ENCODE results near the gene PRRC2B.
A peak's percentile ranks its signal among the peaks of the same experiment; 100 is the strongest.

The PRRC2B gene

DNA sequence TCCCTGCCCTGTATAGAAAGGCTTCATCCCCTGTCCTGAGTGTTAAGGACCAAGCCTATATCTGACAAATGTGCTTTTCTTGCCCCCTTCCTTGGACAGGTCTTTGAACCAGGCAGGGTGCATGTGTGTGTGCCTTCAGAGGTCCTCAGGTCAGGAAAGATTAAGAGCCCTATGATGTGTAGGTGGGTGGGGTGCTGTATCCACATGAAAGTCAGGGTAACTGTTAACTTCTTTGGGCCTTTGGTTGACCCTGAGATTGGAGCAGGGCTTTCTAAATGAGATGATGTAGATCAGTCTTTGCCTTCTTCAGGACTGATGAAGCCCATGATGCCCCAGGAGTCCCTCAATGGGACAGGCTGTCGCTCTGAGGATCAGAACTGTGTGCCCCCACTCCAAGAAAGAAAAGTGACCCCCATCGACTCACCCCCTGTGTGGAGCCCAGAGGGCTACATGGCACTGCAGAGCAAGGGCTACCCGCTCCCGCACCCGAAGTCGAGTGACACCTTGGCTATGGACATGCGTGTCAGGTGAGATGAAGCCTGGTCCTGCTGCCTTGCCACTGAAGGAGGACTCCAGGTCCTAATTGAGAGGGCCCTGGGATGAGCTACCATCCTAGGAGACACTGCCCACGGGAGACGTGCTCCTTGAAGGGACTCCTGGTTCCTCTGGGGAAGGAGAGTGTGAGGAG is 79.5 kb downstream of the PRRC2B start:
- DNase-seq (ENCODE audit: low read depth) = no peak
- no peak overlapping the region for H3K4me3 ChIP-seq (ENCODE audit: low read depth, low read length)
- TF ChIP-seq, protein P1, sequence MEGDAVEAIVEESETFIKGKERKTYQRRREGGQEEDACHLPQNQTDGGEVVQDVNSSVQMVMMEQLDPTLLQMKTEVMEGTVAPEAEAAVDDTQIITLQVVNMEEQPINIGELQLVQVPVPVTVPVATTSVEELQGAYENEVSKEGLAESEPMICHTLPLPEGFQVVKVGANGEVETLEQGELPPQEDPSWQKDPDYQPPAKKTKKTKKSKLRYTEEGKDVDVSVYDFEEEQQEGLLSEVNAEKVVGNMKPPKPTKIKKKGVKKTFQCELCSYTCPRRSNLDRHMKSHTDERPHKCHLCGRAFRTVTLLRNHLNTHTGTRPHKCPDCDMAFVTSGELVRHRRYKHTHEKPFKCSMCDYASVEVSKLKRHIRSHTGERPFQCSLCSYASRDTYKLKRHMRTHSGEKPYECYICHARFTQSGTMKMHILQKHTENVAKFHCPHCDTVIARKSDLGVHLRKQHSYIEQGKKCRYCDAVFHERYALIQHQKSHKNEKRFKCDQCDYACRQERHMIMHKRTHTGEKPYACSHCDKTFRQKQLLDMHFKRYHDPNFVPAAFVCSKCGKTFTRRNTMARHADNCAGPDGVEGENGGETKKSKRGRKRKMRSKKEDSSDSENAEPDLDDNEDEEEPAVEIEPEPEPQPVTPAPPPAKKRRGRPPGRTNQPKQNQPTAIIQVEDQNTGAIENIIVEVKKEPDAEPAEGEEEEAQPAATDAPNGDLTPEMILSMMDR (IDR thresholded peaks at IDR 0.05; ENCODE audit: low read depth, low read length, missing control alignments) = no peak
- in situ Hi-C loops (cut with HindIII; ENCODE audit: low sequenced_read_pairs) = no loop called here

DNA sequence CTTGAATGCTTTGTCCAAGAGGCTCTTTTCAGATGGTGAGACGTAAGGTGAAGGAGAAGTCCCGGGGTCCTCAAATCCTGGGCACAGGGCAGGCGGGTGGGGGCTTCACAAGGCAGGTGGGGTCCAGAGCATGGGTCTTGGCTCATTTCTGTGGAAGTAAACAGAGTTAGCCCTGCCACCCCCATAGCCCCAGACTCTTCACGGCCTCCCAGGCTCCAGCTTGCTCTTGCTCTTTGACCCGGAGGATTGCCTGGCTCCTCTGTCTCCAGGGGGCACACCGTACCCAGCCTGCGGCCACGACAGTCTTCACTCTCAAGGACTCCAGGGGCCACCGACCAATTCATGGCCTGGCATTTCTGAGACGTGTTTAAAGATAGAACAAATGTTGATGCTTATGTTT is 80.0 kb downstream of the PRRC2B start:
- TF ChIP-seq, protein P1 (IDR thresholded peaks at IDR 0.05; ENCODE audit: low read depth, low read length, missing control alignments) = no peak
- in situ Hi-C loops (cut with HindIII; ENCODE audit: low sequenced_read_pairs) = no loop called here
- DNase-seq (ENCODE audit: low read depth) = no peak
- H3K4me3 ChIP-seq (ENCODE audit: low read depth, low read length) = no peak overlapping the region

- TF ChIP-seq, protein P1 (IDR thresholded peaks at IDR 0.05; ENCODE audit: low read depth, low read length, missing control alignments) = no peak
- no peak for DNase-seq (ENCODE audit: low read depth)
- in situ Hi-C loops (cut with HindIII; ENCODE audit: low sequenced_read_pairs) = no loop called here
- H3K4me3 ChIP-seq (ENCODE audit: low read depth, low read length) = no peak overlapping the region
Measured at GRCh38 chr9:131474711-131475110, 80.8 kb downstream of the PRRC2B start.

DNA sequence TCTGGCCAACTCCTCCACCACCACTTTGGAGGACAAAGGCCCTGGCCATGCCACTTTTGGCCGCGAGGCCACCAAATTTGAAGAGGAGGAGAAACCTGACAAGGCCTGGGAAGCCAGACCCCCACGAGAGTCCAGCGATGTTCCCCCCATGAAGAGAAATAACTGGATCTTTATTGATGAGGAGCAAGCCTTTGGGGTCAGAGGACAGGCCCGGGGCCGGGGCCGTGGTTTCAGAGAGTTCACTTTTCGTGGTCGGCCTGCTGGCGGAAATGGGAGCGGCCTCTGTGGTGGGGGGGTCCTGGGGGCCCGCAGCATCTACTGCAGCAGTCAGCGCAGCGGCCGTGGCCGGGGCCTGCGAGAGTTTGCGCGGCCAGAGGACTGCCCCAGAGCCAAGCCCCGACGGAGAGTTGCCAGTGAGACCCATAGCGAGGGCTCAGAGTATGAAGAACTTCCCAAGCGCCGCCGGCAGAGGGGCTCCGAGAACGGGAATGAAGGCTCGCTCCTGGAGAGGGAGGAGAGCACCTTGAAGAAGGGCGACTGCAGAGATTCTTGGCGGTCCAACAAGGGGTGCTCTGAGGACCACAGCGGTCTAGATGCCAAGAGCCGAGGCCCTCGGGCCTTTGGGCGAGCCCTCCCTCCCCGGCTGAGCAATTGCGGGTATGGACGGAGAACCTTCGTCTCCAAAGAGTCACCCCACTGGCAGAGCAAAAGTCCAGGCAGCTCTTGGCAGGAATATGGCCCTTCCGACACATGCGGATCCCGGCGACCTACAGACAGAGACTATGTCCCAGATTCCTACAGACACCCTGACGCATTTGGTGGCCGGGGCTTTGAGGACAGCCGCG is 81.4 kb downstream of the PRRC2B start:
- in situ Hi-C loops (cut with HindIII; ENCODE audit: low sequenced_read_pairs) = no loop called here
- no peak for DNase-seq (ENCODE audit: low read depth)
- TF ChIP-seq, protein P1 (IDR thresholded peaks at IDR 0.05; ENCODE audit: low read depth, low read length, missing control alignments) = no peak
- H3K4me3 ChIP-seq (ENCODE audit: low read depth, low read length) = no peak overlapping the region

GRCh38 chr9:131475956-131476776 is 82.3 kb downstream of the PRRC2B start:
- no peak for DNase-seq (ENCODE audit: low read depth)
- H3K4me3 ChIP-seq (ENCODE audit: low read depth, low read length) = no peak overlapping the region
- in situ Hi-C loops (cut with HindIII; ENCODE audit: low sequenced_read_pairs) = no loop called here
- TF ChIP-seq, protein P1 (IDR thresholded peaks at IDR 0.05; ENCODE audit: low read depth, low read length, missing control alignments) = peak; percentile 47

DNA sequence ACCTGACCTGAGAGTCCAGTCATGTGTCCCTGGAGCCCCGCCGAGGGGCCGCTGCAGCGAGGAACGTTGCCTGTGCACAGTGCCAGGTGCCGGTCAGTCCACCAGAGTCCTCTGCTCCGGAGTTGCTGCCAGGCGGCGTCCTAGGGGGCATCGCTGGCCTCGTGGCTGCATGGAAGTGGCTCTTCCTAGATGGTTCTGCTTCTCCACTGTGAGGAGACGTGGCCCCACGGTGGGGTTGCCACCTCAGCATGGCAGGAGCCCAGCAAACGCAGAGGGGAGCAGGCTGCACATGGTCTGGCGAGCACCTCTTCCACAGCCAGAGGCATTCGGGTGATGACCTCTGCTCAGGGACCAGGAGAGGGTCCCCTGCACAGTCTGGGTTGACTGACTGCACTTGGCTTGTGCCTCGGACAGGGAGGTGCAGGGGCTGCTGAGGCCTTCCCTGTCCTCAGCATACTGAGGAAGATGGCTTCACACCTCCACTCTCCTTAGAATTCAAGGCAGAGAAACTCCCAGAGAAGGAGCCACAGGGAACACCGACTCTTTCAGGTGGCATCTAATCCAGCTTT is 83.0 kb downstream of the PRRC2B start:
- in situ Hi-C loops (cut with HindIII; ENCODE audit: low sequenced_read_pairs) = no loop called here
- H3K4me3 ChIP-seq (ENCODE audit: low read depth, low read length) = no peak overlapping the region

More for the DNA sequence above, 83.0 kb downstream of the PRRC2B start:
- TF ChIP-seq, protein P1 (IDR thresholded peaks at IDR 0.05; ENCODE audit: low read depth, low read length, missing control alignments) = no peak
- no peak for DNase-seq (ENCODE audit: low read depth)

All from astrocyte of the cerebellum (primary cell).